Heart left ventricle (tissue), 16 donors: ENCODE measurements around the gene NPAS2. TPM values are rescaled to one million over a fixed set of nuclear protein-coding genes. Genes with fewer than 3 reads are reported as not detected.

ENCODE experiments used
- ATAC-seq, 4 donors: fragments of 200-7000 bp; cut with Tn5 transposase; one replicate each; pipeline ENCODE4 v1.9.1; 2020 to 2022; ENCODE audit warnings: moderate library complexity in 4 of 4, mild to moderate bottlenecking in 3 of 4, moderate number of reproducible peaks in 1 of 4
- DNase-seq, 5 donors: peaks; one replicate each; pipeline ENCODE4 v3.0.0-alpha.2; 2020
- H3K27ac ChIP-seq, 12 donors: fragments of 200-600 bp; sonication (generic) in 4 of 12; one replicate each; pipeline versions ENCODE4 v1.5.0 to v1.8.0; 2016 to 2022; ENCODE audit warnings: mild to moderate bottlenecking in 2 of 12
- H3K27me3 ChIP-seq, 9 donors: fragments of 200-600 bp; sonication (generic) in 2 of 9; one replicate each; pipeline versions ENCODE4 v1.5.1 to v1.8.0; 2016 to 2022; ENCODE audit warnings: mild to moderate bottlenecking in 3 of 9
- H3K36me3 ChIP-seq, 9 donors: fragments of 200-600 bp; sonication (generic) in 2 of 9; one replicate each; pipeline versions ENCODE4 v1.5.0 to v1.8.0; 2018 to 2022; ENCODE audit warnings: mild to moderate bottlenecking in 2 of 9
- H3K4me1 ChIP-seq, 12 donors: fragments of 200-600 bp; sonication (generic) in 4 of 12; one replicate each; pipeline versions ENCODE4 v1.5.0 to v1.8.0; 2016 to 2022; ENCODE audit warnings: mild to moderate bottlenecking in 3 of 12
- H3K4me3 ChIP-seq, 12 donors: fragments of 200-600 bp; sonication (generic) in 4 of 12; one replicate each; pipeline versions ENCODE4 v1.5.0 to v1.8.0; 2017 to 2022; ENCODE audit warnings: mild to moderate bottlenecking in 9 of 12, moderate library complexity in 4 of 12
- H3K9me3 ChIP-seq, 12 donors: fragments of 200-600 bp; sonication (generic) in 4 of 12; one replicate each; pipeline versions ENCODE4 v1.5.0 to v1.8.0; 2016 to 2022; ENCODE audit warnings: mild to moderate bottlenecking in 1 of 12
- POLR2A ChIP-seq, 2 donors: fragments of 450-650 bp; IDR thresholded peaks; one replicate each; pipeline ENCODE4 v1.6.1; 2017; ENCODE audit warnings: antibody characterized with exemption in 2 of 2, mild to moderate bottlenecking in 2 of 2, moderate library complexity in 2 of 2
- WGBS, 4 donors: extraction: QIAGEN DNeasy Blood & Tissue Kit in 2 of 4; methylation state at CpG; one replicate each; pipeline versions ENCODE4 v1.1.5 to v1.1.7; 2013 to 2018; 5-methylcytosine and 5-hydroxymethylcytosine counted together
- intact Hi-C, 10 donors: fragments of 100-400 bp; cut with DNase I; formaldehyde crosslinking; loops; one replicate each; pipeline versions ENCODE4 v1.11.1 to v1.14.2; 2022
- polyA plus RNA-seq, 2 donors: library from polyadenylated mRNA; stranded (reverse); fragments of 200-250 nt; gene quantifications; one replicate each; pipeline ENCODE4 v1.2.3, GENCODE V29; 2013
- total RNA-seq, 9 donors: library from RNA; depleted of rRNA in 2 of 9; stranded (reverse); fragments of >200 nt in 2 of 9; fragmentation: NEBNext Ultra II Directional in 3 of 9; extraction: Animal tissue kit (Norgen Biotek cat#: 25700) in 3 of 9; gene quantifications; one replicate each; pipeline versions ENCODE4 v1.1.0 to v1.2.4, GENCODE V29; 2016 to 2023
- TF ChIP-seq, protein P1 (sequence below), 12 donors: fragments of 200-600 bp; sonication (generic) in 4 of 12; IDR thresholded peaks; one replicate each; pipeline versions ENCODE4 v1.5.0 to v1.8.0; 2018 to 2022; ENCODE audit warnings: antibody characterized with exemption in 12 of 12, mild to moderate bottlenecking in 5 of 12
- donor health status: ischemic (EF 13 %, LVEDD 7.1; RV severe dilation, severe dysfunction).
- donor health status: healthy with polysubstance abuse.
- donor health status: DM: no; HTN: yes; CAD: no.
- donor health status: DM: no; HTN: no; CAD: no.
- donor health status: ischemic (EF 25% LVEDD 6.9; RV normal size, moderate dysfunction).
- donor health status: ischemic (EF 25% LVEDD 5.7; RV mildly dilated, moderate dysfunction).
- donor health status: healthy.
- donor health status: DM: yes; HTN: yes; CAD: no.
- donor health status: ischemic (EF 35%, LVEDD 5.7; RV mildly dilated, moderate dysfunction).
- donor health status: nonischemic (EF 11% LVEDD 7.7; RV severe dilation, severe dysfunction).
- donor health status: DM: yes; HTN: yes; CAD: no.
- donor health status: PGD.
- donor health status: ischemic (EF 29% LVEDD 5.4; RV normal size, mild dysfunction).
- donor health status: nonischemic (EF 23%, LVEDD 6.1; RV moderate dilation, normal function).

The NPAS2 gene
- total and polyA plus RNA-seq, 11 donors = 28.2 to 144 (median 43.3) TPM

DNA sequence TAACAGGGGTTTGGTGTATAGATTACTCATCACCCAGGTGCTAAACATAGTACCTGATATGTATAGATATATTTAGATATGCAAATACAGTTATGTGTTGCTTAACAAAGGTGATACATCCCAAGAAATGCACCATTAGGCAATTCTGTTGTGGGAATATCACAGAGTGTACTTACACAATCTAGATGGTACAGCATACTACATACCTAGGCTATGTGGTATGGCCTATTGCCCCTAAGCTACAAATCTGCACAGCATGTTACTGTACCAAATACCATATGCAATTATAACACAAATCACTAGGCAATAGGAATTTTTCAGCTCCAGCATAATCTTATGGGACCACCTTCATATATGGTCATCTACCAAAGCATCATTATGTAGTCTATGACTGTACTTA is 43.5 kb upstream of the NPAS2 start:
- peaks cover 0 to 14% (median 7%) of the 10 kb centered on the region in 12 donors for H3K4me1 ChIP-seq
- DNase-seq (no peak), ATAC-seq (no peak)
- no peak for TF ChIP-seq POLR2A (IDR thresholded peaks at IDR 0.05)
- TF ChIP-seq, protein P1, sequence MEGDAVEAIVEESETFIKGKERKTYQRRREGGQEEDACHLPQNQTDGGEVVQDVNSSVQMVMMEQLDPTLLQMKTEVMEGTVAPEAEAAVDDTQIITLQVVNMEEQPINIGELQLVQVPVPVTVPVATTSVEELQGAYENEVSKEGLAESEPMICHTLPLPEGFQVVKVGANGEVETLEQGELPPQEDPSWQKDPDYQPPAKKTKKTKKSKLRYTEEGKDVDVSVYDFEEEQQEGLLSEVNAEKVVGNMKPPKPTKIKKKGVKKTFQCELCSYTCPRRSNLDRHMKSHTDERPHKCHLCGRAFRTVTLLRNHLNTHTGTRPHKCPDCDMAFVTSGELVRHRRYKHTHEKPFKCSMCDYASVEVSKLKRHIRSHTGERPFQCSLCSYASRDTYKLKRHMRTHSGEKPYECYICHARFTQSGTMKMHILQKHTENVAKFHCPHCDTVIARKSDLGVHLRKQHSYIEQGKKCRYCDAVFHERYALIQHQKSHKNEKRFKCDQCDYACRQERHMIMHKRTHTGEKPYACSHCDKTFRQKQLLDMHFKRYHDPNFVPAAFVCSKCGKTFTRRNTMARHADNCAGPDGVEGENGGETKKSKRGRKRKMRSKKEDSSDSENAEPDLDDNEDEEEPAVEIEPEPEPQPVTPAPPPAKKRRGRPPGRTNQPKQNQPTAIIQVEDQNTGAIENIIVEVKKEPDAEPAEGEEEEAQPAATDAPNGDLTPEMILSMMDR (IDR thresholded peaks at IDR 0.05) = no peak
- no peak overlapping the region for H3K27ac ChIP-seq
- no peaks in the 10 kb centered on the region for H3K9me3 ChIP-seq
- H3K27me3 ChIP-seq = no peaks in the 10 kb centered on the region
- intact Hi-C loops = no loop called here
- no peak overlapping the region for H3K4me3 ChIP-seq
- H3K36me3 ChIP-seq = no peaks in the 10 kb centered on the region

DNA sequence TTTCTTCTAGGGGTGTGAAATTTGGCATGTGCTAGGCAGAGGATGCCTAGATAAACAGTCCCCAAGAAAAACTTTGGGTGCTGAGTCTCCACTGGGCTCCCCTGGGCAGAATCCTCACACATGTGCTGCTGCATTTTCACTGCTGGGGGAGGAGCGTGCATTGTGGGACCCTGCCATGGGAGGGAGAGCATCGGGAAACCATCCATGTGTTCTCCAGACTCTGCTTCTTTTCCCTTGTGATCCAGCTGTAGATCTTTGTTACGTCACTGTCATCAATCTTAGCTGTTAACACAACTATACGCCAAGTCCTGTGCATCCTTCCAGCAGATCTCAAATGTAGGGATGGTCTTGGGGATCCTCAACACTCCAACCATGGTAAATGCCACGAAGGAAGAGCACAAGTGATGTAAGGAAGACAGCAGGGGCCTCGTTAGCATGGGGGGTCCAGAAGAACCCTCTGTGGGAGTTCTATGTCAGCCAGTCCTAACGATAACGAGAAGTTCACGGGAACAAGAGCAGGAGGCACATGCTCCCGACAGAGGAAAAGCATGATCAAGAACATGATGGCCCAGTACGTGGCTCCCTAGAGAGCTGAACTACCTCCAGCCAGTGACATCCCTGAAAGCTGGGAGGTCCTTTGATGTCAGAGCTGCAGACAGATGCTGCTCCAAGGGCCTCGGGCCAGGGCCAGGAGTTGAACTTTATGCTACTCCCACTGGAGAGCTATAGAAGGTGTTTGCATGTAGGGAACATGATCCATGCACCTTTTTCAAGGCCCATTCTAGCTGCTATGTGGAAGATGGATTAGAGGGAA is 41.1 kb upstream of the NPAS2 start:
- Histone ChIP-seq H3K9me3 (no peaks in the 10 kb centered on the region), H3K4me1 (peaks cover 0 to 23% (median 9%) of the 10 kb centered on the region in 12 donors), H3K27me3 (no peaks in the 10 kb centered on the region), H3K4me3 (no peak overlapping the region), H3K27ac (no peak overlapping the region), H3K36me3 (no peaks in the 10 kb centered on the region)
- TF ChIP-seq, protein P1 (IDR thresholded peaks at IDR 0.05) = no peak
- no peak for TF ChIP-seq POLR2A (IDR thresholded peaks at IDR 0.05)
- intact Hi-C loops = no loop called here
- ATAC-seq (no peak), DNase-seq (no peak)
- 72 to 85% (median 79%) methylated on average over 12 of the region's 12 CpGs for WGBS, 4 donors

DNA sequence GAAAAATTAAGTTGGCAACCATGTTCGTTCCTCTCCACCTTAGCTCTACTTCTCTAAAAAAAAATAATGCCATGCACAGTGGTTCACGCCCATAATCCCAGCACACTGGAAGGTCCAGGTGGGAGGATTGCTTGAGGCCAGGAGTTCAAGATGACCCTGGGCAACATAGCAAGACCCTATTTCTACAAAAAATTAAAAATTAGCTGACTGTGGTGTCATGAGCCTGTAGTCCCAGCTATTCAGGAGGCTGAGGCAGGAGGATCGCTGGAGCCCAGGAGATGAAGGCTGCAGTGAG is 40.1 kb upstream of the NPAS2 start:
- intact Hi-C loops = loop anchor here in 1 of 10 donors (5.0 kb wide), 1 partner anchor 37 kb away; no protein-coding TSS in a partner anchor
- no peak for ATAC-seq
- TF ChIP-seq POLR2A (IDR thresholded peaks at IDR 0.05) = no peak
- TF ChIP-seq, protein P1 (IDR thresholded peaks at IDR 0.05) = no peak
- H3K36me3 ChIP-seq = no peaks in the 10 kb centered on the region
- DNase-seq = no peak
- H3K27ac ChIP-seq = no peak overlapping the region
- no peak overlapping the region for H3K4me3 ChIP-seq
- no peaks in the 10 kb centered on the region for H3K9me3 ChIP-seq
- 94 to 98% (median 96%) methylated on average over 3 of the region's 3 CpGs for WGBS, 4 donors
- peaks cover 0 to 23% (median 9%) of the 10 kb centered on the region in 12 donors for H3K4me1 ChIP-seq
- H3K27me3 ChIP-seq = no peaks in the 10 kb centered on the region

DNA sequence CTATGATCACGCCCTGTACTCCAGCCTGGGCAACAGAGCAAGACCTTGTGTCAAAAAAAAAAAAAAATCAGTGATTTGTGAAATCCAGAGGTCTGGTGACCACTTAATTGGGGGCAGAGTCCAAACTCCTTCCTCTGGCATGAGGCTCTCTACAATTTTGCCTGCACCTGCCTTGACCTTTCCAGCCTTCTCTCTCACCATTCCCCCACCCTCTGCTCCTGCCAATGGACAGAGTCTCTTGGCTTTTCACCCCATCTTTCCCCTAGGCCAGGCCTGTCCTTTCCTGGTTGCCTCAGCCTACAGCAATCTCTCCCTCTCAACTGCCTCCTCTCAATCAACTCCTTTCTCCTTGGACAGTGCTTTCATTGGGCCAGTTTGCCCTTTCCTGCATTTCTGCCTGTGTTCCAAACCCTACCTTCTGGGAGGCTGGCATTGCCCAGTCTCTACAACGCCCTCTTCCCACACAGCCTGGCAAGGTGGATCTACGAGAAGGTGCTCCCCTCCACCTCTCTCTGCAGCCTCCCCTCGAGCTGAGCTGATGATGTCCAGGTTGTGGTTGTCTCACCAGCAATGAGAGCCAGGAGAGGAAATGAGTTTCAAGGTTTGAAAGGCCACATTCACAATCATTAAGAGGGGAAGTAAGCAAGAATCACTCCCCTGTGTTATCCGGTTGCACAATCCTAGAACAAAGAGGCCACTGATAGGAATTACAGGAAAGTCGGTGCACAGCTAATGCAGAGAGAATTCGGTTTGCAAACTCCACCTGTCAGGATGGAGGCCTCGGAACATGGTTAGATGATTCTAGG is 39.5 kb upstream of the NPAS2 start:
- peak overlapping the region in 6 of 12 donors; percentile 16 to 52 (median 41) for H3K27ac ChIP-seq
- H3K4me1 ChIP-seq = peaks cover 0 to 23% (median 9%) of the 10 kb centered on the region in 12 donors
- H3K9me3 ChIP-seq = no peaks in the 10 kb centered on the region
- H3K4me3 ChIP-seq = no peak overlapping the region
- DNase-seq (peak in 1 of 5 donors; percentile 16), ATAC-seq (peak; percentile 49 to 87 (median 86))
- TF ChIP-seq, protein P1 (IDR thresholded peaks at IDR 0.05) = no peak
- TF ChIP-seq POLR2A (IDR thresholded peaks at IDR 0.05) = no peak
- intact Hi-C loops = loop anchor here in 1 of 10 donors (5.0 kb wide), 1 partner anchor 37 kb away; no protein-coding TSS in a partner anchor
- 53 to 70% (median 59%) methylated on average over 8 of the region's 8 CpGs for WGBS, 4 donors
- no peaks in the 10 kb centered on the region for H3K36me3 ChIP-seq
- no peaks in the 10 kb centered on the region for H3K27me3 ChIP-seq
